ENCODE data around the gene CRTAC1.

DNA sequence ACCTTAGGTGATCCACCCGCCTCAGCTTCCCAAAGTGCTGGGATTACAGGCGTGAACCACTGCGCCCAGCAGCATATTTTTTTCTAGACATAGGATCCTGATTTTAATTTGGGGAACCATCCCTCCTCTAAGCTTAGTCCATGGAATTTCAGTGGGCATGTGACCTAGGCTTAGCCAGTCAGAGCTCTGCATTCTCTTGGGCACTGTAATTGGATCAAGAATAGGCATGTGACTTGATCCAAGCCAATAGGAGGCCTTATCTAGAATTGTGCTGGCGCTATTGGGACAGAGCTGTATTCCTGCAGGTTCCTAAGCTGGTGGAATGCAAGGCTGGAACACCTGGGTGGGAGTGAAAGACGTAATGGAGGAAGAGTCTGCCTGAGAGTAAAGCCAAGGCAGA is 36.7 kb upstream of the CRTAC1 start:
- TF ChIP-seq, protein P1, sequence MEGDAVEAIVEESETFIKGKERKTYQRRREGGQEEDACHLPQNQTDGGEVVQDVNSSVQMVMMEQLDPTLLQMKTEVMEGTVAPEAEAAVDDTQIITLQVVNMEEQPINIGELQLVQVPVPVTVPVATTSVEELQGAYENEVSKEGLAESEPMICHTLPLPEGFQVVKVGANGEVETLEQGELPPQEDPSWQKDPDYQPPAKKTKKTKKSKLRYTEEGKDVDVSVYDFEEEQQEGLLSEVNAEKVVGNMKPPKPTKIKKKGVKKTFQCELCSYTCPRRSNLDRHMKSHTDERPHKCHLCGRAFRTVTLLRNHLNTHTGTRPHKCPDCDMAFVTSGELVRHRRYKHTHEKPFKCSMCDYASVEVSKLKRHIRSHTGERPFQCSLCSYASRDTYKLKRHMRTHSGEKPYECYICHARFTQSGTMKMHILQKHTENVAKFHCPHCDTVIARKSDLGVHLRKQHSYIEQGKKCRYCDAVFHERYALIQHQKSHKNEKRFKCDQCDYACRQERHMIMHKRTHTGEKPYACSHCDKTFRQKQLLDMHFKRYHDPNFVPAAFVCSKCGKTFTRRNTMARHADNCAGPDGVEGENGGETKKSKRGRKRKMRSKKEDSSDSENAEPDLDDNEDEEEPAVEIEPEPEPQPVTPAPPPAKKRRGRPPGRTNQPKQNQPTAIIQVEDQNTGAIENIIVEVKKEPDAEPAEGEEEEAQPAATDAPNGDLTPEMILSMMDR (conservative IDR thresholded peaks at IDR 0.05; ENCODE audit: low read depth in 2 of 2) = no peak
- TF ChIP-seq, protein P2, sequence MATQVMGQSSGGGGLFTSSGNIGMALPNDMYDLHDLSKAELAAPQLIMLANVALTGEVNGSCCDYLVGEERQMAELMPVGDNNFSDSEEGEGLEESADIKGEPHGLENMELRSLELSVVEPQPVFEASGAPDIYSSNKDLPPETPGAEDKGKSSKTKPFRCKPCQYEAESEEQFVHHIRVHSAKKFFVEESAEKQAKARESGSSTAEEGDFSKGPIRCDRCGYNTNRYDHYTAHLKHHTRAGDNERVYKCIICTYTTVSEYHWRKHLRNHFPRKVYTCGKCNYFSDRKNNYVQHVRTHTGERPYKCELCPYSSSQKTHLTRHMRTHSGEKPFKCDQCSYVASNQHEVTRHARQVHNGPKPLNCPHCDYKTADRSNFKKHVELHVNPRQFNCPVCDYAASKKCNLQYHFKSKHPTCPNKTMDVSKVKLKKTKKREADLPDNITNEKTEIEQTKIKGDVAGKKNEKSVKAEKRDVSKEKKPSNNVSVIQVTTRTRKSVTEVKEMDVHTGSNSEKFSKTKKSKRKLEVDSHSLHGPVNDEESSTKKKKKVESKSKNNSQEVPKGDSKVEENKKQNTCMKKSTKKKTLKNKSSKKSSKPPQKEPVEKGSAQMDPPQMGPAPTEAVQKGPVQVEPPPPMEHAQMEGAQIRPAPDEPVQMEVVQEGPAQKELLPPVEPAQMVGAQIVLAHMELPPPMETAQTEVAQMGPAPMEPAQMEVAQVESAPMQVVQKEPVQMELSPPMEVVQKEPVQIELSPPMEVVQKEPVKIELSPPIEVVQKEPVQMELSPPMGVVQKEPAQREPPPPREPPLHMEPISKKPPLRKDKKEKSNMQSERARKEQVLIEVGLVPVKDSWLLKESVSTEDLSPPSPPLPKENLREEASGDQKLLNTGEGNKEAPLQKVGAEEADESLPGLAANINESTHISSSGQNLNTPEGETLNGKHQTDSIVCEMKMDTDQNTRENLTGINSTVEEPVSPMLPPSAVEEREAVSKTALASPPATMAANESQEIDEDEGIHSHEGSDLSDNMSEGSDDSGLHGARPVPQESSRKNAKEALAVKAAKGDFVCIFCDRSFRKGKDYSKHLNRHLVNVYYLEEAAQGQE (IDR thresholded peaks at IDR 0.05; ENCODE audit: unreplicated experiment) = no peak
- TF ChIP-seq ZNF114 (CRISPR knock-in tag; IDR thresholded peaks at IDR 0.05) (no peak), EZH2phosphoT487 (IDR thresholded peaks at IDR 0.05; ENCODE audit: unreplicated experiment) (no peak), POLR2AphosphoS5 (IDR thresholded peaks at IDR 0.05; ENCODE audit: low read depth) (no peak), EZH2 (IDR thresholded peaks at IDR 0.05; ENCODE audit: low read depth, unreplicated experiment) (no peak)

All from GM23338 (cell line).